Activated T-helper 17 cell treated with anti-CD3 and anti-CD28 coated beads, Interleukin-2, amount 50 U/mL, for 72 hours (primary cell): ENCODE data around the gene SPTLC2. TPM values are rescaled to one million over a fixed set of nuclear protein-coding genes. Genes with fewer than 3 reads are reported as not detected.
A peak's percentile ranks its signal among the peaks of the same experiment; 100 is the strongest.

Source experiments
- ATAC-seq: fragments of 150-1000 bp; cut with Tn5 transposase; replicated peaks from 2 replicates; pipeline ENCODE4 v1.10.0; 2021; ENCODE audit warnings: mild to moderate bottlenecking, moderate library complexity
- H3K27ac Mint-ChIP-seq: one replicate; pipeline ENCODE4 v1.8.0; 2022; ENCODE audit warnings: mixed read lengths
- H3K27me3 Mint-ChIP-seq: one replicate; pipeline ENCODE4 v1.8.0; 2022; ENCODE audit warnings: mixed read lengths
- H3K36me3 Mint-ChIP-seq: one replicate; pipeline ENCODE4 v1.8.0; 2022; ENCODE audit warnings: low read depth, mild to moderate bottlenecking, mixed read lengths
- H3K4me1 Mint-ChIP-seq: one replicate; pipeline ENCODE4 v1.8.0; 2022; ENCODE audit warnings: mixed read lengths
- H3K4me3 Mint-ChIP-seq: one replicate; pipeline ENCODE4 v1.8.0; 2022; ENCODE audit warnings: mild to moderate bottlenecking, mixed read lengths
- H3K9me3 Mint-ChIP-seq: one replicate; pipeline ENCODE4 v1.8.0; 2022; ENCODE audit warnings: mixed read lengths
- total RNA-seq, 2 donors: library from RNA; stranded (reverse); gene quantifications; one replicate each; pipeline ENCODE4 v1.2.3, GENCODE V29; 2022

SPTLC2 gene
- total RNA-seq, 2 donors from 2014 or later = 17.4 to 27.2 TPM

GRCh38 chr14:77502109-77502782 lies 114.2 kb downstream of the SPTLC2 start:
- Mint-ChIP-seq H3K27me3 (peaks cover 18% of the 10 kb centered on the region), H3K9me3 (no peaks in the 10 kb centered on the region), H3K4me1 (no peaks in the 10 kb centered on the region), H3K36me3 (peaks cover 19% of the 10 kb centered on the region), H3K27ac (no peak overlapping the region), H3K4me3 (no peak overlapping the region)
- ATAC-seq = no peak

GRCh38 chr14:77498984-77499527 lies 117.4 kb downstream of the SPTLC2 start:
- Mint-ChIP-seq H3K36me3 (no peaks in the 10 kb centered on the region), H3K4me3 (peak overlapping the region; percentile 22), H3K27me3 (peaks cover 26% of the 10 kb centered on the region), H3K27ac (no peak overlapping the region), H3K4me1 (no peaks in the 10 kb centered on the region), H3K9me3 (no peaks in the 10 kb centered on the region)
- ATAC-seq = peak; percentile 28

- no peaks in the 10 kb centered on the region for H3K4me1 Mint-ChIP-seq
- peak; percentile 78 for ATAC-seq
- H3K27me3 Mint-ChIP-seq = peaks cover 26% of the 10 kb centered on the region
- peak within 1 kb of the TSS; percentile 57 for H3K4me3 Mint-ChIP-seq
- no peaks in the 10 kb centered on the region for H3K9me3 Mint-ChIP-seq
- H3K27ac Mint-ChIP-seq = no peak within 1 kb of the TSS
- H3K36me3 Mint-ChIP-seq = no peaks in the 10 kb centered on the region
Observed at GRCh38 chr14:77498120-77498979, 118.1 kb downstream of the SPTLC2 start, which contains the start of gene ISM2. ISM2 (minus strand) TSS chr14:77498816; CDS start chr14:77498793, 23 bp downstream.

GRCh38 chr14:77495334-77495733 lies 121.1 kb downstream of the SPTLC2 start:
- ATAC-seq = no peak
- Mint-ChIP-seq H3K27me3 (peaks cover 24% of the 10 kb centered on the region), H3K4me1 (no peaks in the 10 kb centered on the region), H3K27ac (no peak overlapping the region), H3K9me3 (no peaks in the 10 kb centered on the region), H3K4me3 (no peak overlapping the region), H3K36me3 (no peaks in the 10 kb centered on the region)

GRCh38 chr14:77491056-77491455 lies 125.4 kb downstream of the SPTLC2 start:
- ATAC-seq = no peak
- H3K4me1 Mint-ChIP-seq = no peaks in the 10 kb centered on the region
- no peaks in the 10 kb centered on the region for H3K9me3 Mint-ChIP-seq
- H3K27me3 Mint-ChIP-seq = peaks cover 8% of the 10 kb centered on the region
- H3K27ac Mint-ChIP-seq = no peak overlapping the region
- H3K4me3 Mint-ChIP-seq = no peak overlapping the region
- no peaks in the 10 kb centered on the region for H3K36me3 Mint-ChIP-seq

GRCh38 chr14:77490347-77490986 lies 126.0 kb downstream of the SPTLC2 start:
- no peaks in the 10 kb centered on the region for H3K36me3 Mint-ChIP-seq
- no peak for ATAC-seq
- no peaks in the 10 kb centered on the region for H3K9me3 Mint-ChIP-seq
- H3K27ac Mint-ChIP-seq = no peak overlapping the region
- H3K27me3 Mint-ChIP-seq = peaks cover 4% of the 10 kb centered on the region
- H3K4me1 Mint-ChIP-seq = no peaks in the 10 kb centered on the region
- no peak overlapping the region for H3K4me3 Mint-ChIP-seq

GRCh38 chr14:77489041-77489440 lies 127.4 kb downstream of the SPTLC2 start:
- H3K4me1 Mint-ChIP-seq = no peaks in the 10 kb centered on the region
- H3K27me3 Mint-ChIP-seq = no peaks in the 10 kb centered on the region
- no peaks in the 10 kb centered on the region for H3K9me3 Mint-ChIP-seq
- no peak overlapping the region for H3K27ac Mint-ChIP-seq
- no peak for ATAC-seq
- no peaks in the 10 kb centered on the region for H3K36me3 Mint-ChIP-seq
- no peak overlapping the region for H3K4me3 Mint-ChIP-seq

- Mint-ChIP-seq H3K27ac (no peak overlapping the region), H3K27me3 (no peaks in the 10 kb centered on the region), H3K4me3 (no peak overlapping the region), H3K4me1 (no peaks in the 10 kb centered on the region), H3K9me3 (no peaks in the 10 kb centered on the region), H3K36me3 (no peaks in the 10 kb centered on the region)
- no peak for ATAC-seq
Observed at GRCh38 chr14:77488558-77488957, 127.9 kb downstream of the SPTLC2 start.

GRCh38 chr14:77485901-77486678 lies 130.3 kb downstream of the SPTLC2 start:
- Mint-ChIP-seq H3K27me3 (no peaks in the 10 kb centered on the region), H3K4me1 (no peaks in the 10 kb centered on the region), H3K27ac (no peak overlapping the region), H3K36me3 (no peaks in the 10 kb centered on the region), H3K9me3 (no peaks in the 10 kb centered on the region), H3K4me3 (no peak overlapping the region)
- ATAC-seq = no peak

GRCh38 chr14:77485256-77485655 lies 131.2 kb downstream of the SPTLC2 start:
- Mint-ChIP-seq H3K36me3 (no peaks in the 10 kb centered on the region), H3K4me1 (no peaks in the 10 kb centered on the region), H3K9me3 (no peaks in the 10 kb centered on the region), H3K27ac (no peak overlapping the region), H3K4me3 (no peak overlapping the region), H3K27me3 (no peaks in the 10 kb centered on the region)
- ATAC-seq = no peak

- Mint-ChIP-seq H3K4me3 (no peak overlapping the region), H3K27ac (no peak overlapping the region), H3K36me3 (no peaks in the 10 kb centered on the region), H3K9me3 (no peaks in the 10 kb centered on the region), H3K4me1 (no peaks in the 10 kb centered on the region), H3K27me3 (no peaks in the 10 kb centered on the region)
- no peak for ATAC-seq
Observed at GRCh38 chr14:77482422-77482821, 134.0 kb downstream of the SPTLC2 start.

- H3K36me3 Mint-ChIP-seq = no peaks in the 10 kb centered on the region
Observed at GRCh38 chr14:77478796-77479195, 137.6 kb downstream of the SPTLC2 start.

GRCh38 chr14:77478029-77478428 lies 138.4 kb downstream of the SPTLC2 start:
- Mint-ChIP-seq H3K36me3 (no peaks in the 10 kb centered on the region), H3K27ac (no peak overlapping the region), H3K4me1 (no peaks in the 10 kb centered on the region), H3K9me3 (no peaks in the 10 kb centered on the region), H3K27me3 (no peaks in the 10 kb centered on the region), H3K4me3 (no peak overlapping the region)
- no peak for ATAC-seq

More at GRCh38 chr14:77478796-77479195, 137.6 kb downstream of the SPTLC2 start:
- Mint-ChIP-seq H3K4me1 (no peaks in the 10 kb centered on the region), H3K9me3 (no peaks in the 10 kb centered on the region), H3K27me3 (no peaks in the 10 kb centered on the region), H3K27ac (no peak overlapping the region), H3K4me3 (no peak overlapping the region)
- no peak for ATAC-seq
